Glutamatergic neuron (in vitro differentiated cells): ENCODE measurements around the gene ZNF154. TPM values are rescaled to one million over a fixed set of nuclear protein-coding genes. Genes with fewer than 3 reads are reported as not detected.
A peak's percentile ranks its signal among the peaks of the same experiment; 100 is the strongest.

Experiments
- DNase-seq: peaks from one replicate; pipeline ENCODE4 v3.0.0; 2022
- H3K27ac Mint-ChIP-seq: one replicate; pipeline ENCODE4 v1.8.0; 2020; ENCODE audit warnings: mild to moderate bottlenecking, mixed read lengths, inconsistent platforms; ENCODE audit not compliant: unreplicated experiment
- H3K27me3 Mint-ChIP-seq: one replicate; pipeline ENCODE4 v1.8.0; 2020; ENCODE audit warnings: mild to moderate bottlenecking, moderate library complexity, mixed read lengths, inconsistent platforms; ENCODE audit not compliant: unreplicated experiment
- H3K36me3 Mint-ChIP-seq: one replicate; pipeline ENCODE4 v1.8.0; 2020; ENCODE audit warnings: mild to moderate bottlenecking, mixed read lengths, inconsistent platforms; ENCODE audit not compliant: unreplicated experiment
- H3K4me1 Mint-ChIP-seq: one replicate; pipeline ENCODE4 v1.8.0; 2020; ENCODE audit warnings: mild to moderate bottlenecking, low read depth, mixed read lengths, inconsistent platforms; ENCODE audit not compliant: unreplicated experiment
- H3K4me3 Mint-ChIP-seq: one replicate; pipeline ENCODE4 v1.8.0; 2020; ENCODE audit warnings: mild to moderate bottlenecking, mixed read lengths, inconsistent platforms; ENCODE audit not compliant: unreplicated experiment
- H3K9me3 Mint-ChIP-seq: one replicate; pipeline ENCODE4 v1.8.0; 2020; ENCODE audit warnings: mild to moderate bottlenecking, moderate library complexity, mixed read lengths, inconsistent platforms; ENCODE audit not compliant: unreplicated experiment
- CTCF ChIP-seq: fragments of 200-600 bp; sonication (generic); IDR thresholded peaks from one replicate; pipeline ENCODE4 v1.5.0; 2021; ENCODE audit not compliant: partially characterized antibody, unreplicated experiment
- total RNA-seq: library from RNA; stranded (reverse); fragmentation: NEBNext Ultra II Directional; extraction: Animal tissue kit (Norgen Biotek cat#: 25700); gene quantifications from one replicate; pipeline ENCODE4 v1.2.1, GENCODE V29; 2021; ENCODE audit not compliant: unreplicated experiment

ZNF154 gene
- total RNA-seq, 1 donor from 2014 or later, result 57.5 TPM

- H3K4me1 Mint-ChIP-seq, result peaks cover 24% of the 10 kb centered on the region
- peaks cover 45% of the 10 kb centered on the region for H3K36me3 Mint-ChIP-seq
- peaks cover 9% of the 10 kb centered on the region for H3K9me3 Mint-ChIP-seq
- H3K27ac Mint-ChIP-seq, result no peak overlapping the region
- DNase-seq, result no peak
- peak overlapping the region; percentile 85 for H3K4me3 Mint-ChIP-seq
- H3K27me3 Mint-ChIP-seq, result peaks cover 17% of the 10 kb centered on the region
- no peak for TF ChIP-seq CTCF
These were observed 2.7 kb downstream of the ZNF154 start for GRCh38 chr19:57706346-57706745.

- Mint-ChIP-seq H3K36me3 (peaks cover 47% of the 10 kb centered on the region), H3K4me3 (no peak overlapping the region), H3K27ac (no peak overlapping the region), H3K27me3 (peaks cover 9% of the 10 kb centered on the region), H3K4me1 (peaks cover 11% of the 10 kb centered on the region), H3K9me3 (peaks cover 3% of the 10 kb centered on the region)
- DNase-seq, result no peak
- TF ChIP-seq CTCF, result no peak
These were observed 7.4 kb downstream of the ZNF154 start for GRCh38 chr19:57701625-57702024.

- peaks cover 57% of the 10 kb centered on the region for H3K36me3 Mint-ChIP-seq
- H3K9me3 Mint-ChIP-seq, result peaks cover 26% of the 10 kb centered on the region
- TF ChIP-seq CTCF, result no peak
- DNase-seq, result no peak
- peaks cover 6% of the 10 kb centered on the region for H3K27me3 Mint-ChIP-seq
- H3K4me1 Mint-ChIP-seq, result peaks cover 5% of the 10 kb centered on the region
- H3K27ac Mint-ChIP-seq, result no peak overlapping the region
- H3K4me3 Mint-ChIP-seq, result no peak overlapping the region
These were observed 19.3 kb downstream of the ZNF154 start for GRCh38 chr19:57689750-57690149.

- H3K9me3 Mint-ChIP-seq, result peaks cover 29% of the 10 kb centered on the region
- no peak for DNase-seq
- H3K4me1 Mint-ChIP-seq, result peaks cover 3% of the 10 kb centered on the region
- no peak for TF ChIP-seq CTCF
- no peak overlapping the region for H3K27ac Mint-ChIP-seq
- peaks cover 9% of the 10 kb centered on the region for H3K27me3 Mint-ChIP-seq
- no peak overlapping the region for H3K4me3 Mint-ChIP-seq
- H3K36me3 Mint-ChIP-seq, result peaks cover 67% of the 10 kb centered on the region
These were observed 20.8 kb downstream of the ZNF154 start for GRCh38 chr19:57688011-57688763.

- Mint-ChIP-seq H3K36me3 (peaks cover 74% of the 10 kb centered on the region), H3K27me3 (peaks cover 14% of the 10 kb centered on the region), H3K4me1 (peaks cover 9% of the 10 kb centered on the region), H3K27ac (no peak overlapping the region), H3K9me3 (peaks cover 33% of the 10 kb centered on the region), H3K4me3 (no peak overlapping the region)
- DNase-seq, result no peak
- no peak for TF ChIP-seq CTCF
These were observed 21.5 kb downstream of the ZNF154 start for GRCh38 chr19:57687363-57688010.
